OCI-LY1 (cell line): Measurements from ENCODE around the gene ZSWIM5.

ENCODE experiments used
- EZH2 ChIP-seq: fragments of 200-600 bp; sonication (generic), shearing (Covaris generic); IDR thresholded peaks from 2 replicates; pipeline ENCODE4 v1.8.0; 2017; ENCODE audit warnings: borderline replicate concordance, mixed run types, mild to moderate bottlenecking, antibody characterized with exemption, low read length, moderate library complexity, mixed read lengths
- TF ChIP-seq, protein P1 (sequence below): fragments of 200-600 bp; sonication (generic), shearing (Covaris generic); IDR thresholded peaks from 2 replicates; pipeline ENCODE4 v1.5.1; 2017; ENCODE audit warnings: mild to moderate bottlenecking, antibody characterized with exemption, low read length, moderate library complexity, mixed read lengths

- TF ChIP-seq, protein P1, sequence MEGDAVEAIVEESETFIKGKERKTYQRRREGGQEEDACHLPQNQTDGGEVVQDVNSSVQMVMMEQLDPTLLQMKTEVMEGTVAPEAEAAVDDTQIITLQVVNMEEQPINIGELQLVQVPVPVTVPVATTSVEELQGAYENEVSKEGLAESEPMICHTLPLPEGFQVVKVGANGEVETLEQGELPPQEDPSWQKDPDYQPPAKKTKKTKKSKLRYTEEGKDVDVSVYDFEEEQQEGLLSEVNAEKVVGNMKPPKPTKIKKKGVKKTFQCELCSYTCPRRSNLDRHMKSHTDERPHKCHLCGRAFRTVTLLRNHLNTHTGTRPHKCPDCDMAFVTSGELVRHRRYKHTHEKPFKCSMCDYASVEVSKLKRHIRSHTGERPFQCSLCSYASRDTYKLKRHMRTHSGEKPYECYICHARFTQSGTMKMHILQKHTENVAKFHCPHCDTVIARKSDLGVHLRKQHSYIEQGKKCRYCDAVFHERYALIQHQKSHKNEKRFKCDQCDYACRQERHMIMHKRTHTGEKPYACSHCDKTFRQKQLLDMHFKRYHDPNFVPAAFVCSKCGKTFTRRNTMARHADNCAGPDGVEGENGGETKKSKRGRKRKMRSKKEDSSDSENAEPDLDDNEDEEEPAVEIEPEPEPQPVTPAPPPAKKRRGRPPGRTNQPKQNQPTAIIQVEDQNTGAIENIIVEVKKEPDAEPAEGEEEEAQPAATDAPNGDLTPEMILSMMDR = no peak
- TF ChIP-seq EZH2 = no peak
Measured at GRCh38 chr1:45172764-45173163, 33.6 kb downstream of the ZSWIM5 start.
